DOHH2 (cell line): ENCODE measurements around the gene UBXN11.

Experiments
- EZH2phosphoT487 ChIP-seq: fragments of 200-600 bp; sonication (generic); IDR thresholded peaks from 2 replicates; pipeline ENCODE4 v1.6.1; 2017; ENCODE audit warnings: borderline replicate concordance, mild to moderate bottlenecking, antibody characterized with exemption, low read length, moderate library complexity, mixed read lengths
- TF ChIP-seq, protein P1 (sequence below): fragments of 200-600 bp; sonication (generic); IDR thresholded peaks from one replicate; pipeline ENCODE4 v1.5.1; 2014; ENCODE audit warnings: antibody characterized with exemption, mild to moderate bottlenecking, low read depth, low read length; ENCODE audit not compliant: poor library complexity, severe bottlenecking

DNA sequence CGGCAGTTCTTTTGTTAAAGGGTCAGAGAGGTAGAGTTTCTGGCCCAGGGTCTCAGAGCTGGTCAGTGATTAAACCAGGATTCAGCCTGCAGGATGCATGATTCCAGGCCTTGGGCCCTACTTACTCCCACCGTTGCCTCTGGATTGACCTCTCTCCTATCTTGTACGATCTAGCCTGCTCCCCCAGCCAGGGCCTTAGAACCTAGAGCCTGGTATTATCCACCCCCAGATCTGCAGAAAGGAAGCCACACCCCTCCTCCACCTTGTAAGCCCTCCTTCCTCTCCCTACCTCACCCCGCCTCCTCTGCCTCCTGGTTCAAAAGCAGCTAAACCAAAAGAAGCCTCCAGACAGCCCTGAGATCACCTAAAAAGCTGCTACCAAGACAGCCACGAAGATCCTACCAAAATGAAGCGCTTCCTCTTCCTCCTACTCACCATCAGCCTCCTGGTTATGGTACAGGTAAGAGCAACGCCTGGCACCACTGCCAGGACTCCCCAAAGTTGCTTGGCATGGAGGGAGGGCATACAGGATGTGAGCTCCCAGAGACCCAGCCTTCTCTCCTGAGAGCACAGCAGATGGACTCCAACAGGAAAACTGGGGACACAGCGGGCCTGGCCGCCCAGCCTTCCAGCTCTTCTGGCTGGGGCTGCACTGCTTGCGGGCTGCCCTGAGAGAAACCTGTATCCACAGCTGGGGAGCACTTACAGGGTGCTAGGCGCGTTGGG, 11.3 kb upstream of the UBXN11 start, which contains the start of gene CD52:
- TF ChIP-seq, protein P1, sequence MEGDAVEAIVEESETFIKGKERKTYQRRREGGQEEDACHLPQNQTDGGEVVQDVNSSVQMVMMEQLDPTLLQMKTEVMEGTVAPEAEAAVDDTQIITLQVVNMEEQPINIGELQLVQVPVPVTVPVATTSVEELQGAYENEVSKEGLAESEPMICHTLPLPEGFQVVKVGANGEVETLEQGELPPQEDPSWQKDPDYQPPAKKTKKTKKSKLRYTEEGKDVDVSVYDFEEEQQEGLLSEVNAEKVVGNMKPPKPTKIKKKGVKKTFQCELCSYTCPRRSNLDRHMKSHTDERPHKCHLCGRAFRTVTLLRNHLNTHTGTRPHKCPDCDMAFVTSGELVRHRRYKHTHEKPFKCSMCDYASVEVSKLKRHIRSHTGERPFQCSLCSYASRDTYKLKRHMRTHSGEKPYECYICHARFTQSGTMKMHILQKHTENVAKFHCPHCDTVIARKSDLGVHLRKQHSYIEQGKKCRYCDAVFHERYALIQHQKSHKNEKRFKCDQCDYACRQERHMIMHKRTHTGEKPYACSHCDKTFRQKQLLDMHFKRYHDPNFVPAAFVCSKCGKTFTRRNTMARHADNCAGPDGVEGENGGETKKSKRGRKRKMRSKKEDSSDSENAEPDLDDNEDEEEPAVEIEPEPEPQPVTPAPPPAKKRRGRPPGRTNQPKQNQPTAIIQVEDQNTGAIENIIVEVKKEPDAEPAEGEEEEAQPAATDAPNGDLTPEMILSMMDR, result no peak
- TF ChIP-seq EZH2phosphoT487, result no peak
